Testis (tissue), 3 donors: ENCODE results near the gene FNDC3A. TPM values are rescaled to one million over a fixed set of nuclear protein-coding genes. Genes with fewer than 3 reads are reported as not detected.

Experiments used
- DNase-seq: peaks from one replicate; pipeline ENCODE4 v3.0.0-alpha.2; 2019
- H3K27ac ChIP-seq, 2 donors: fragments of 200-600 bp; sonication (generic); one replicate each; pipeline ENCODE4 v1.5.1; 2019
- H3K27me3 ChIP-seq: fragments of 200-600 bp; sonication (generic); one replicate; pipeline ENCODE4 v1.5.1; 2019
- H3K36me3 ChIP-seq: fragments of 200-600 bp; sonication (generic); one replicate; pipeline ENCODE4 v1.5.1; 2017; ENCODE audit warnings: low read depth; ENCODE audit errors: missing control alignments
- H3K4me1 ChIP-seq: fragments of 200-600 bp; sonication (generic); one replicate; pipeline ENCODE4 v1.5.1; 2019
- H3K4me3 ChIP-seq, 2 donors: fragments of 200-600 bp; sonication (generic); one replicate each; pipeline ENCODE4 v1.5.1; 2017 to 2019
- H3K9me3 ChIP-seq: fragments of 200-600 bp; sonication (generic); one replicate; pipeline ENCODE4 v1.5.1; 2017
- POLR2A ChIP-seq: fragments of 450-650 bp; IDR thresholded peaks from one replicate; pipeline ENCODE4 v1.6.1; 2017; ENCODE audit warnings: antibody characterized with exemption, mild to moderate bottlenecking, moderate library complexity
- WGBS, 2 donors: methylation state at CpG; one replicate each; pipeline ENCODE4 v1.1.5; 2018; 5-methylcytosine and 5-hydroxymethylcytosine counted together
- intact Hi-C: fragments of 100-400 bp; cut with DNase I; formaldehyde crosslinking; loops from one replicate; pipeline ENCODE4 v1.15.1; 2023; ENCODE audit warnings: low total_unique reads
- polyA plus RNA-seq: library from polyadenylated mRNA; stranded (reverse); fragments of 350-450 nt; fragmentation: Illumina TruSeq; extraction: RNeasy Lipid Tissue Mini Kit (QIAGEN cat#74804); gene quantifications from one replicate; pipeline ENCODE4 v1.2.3, GENCODE V29; 2014; ENCODE audit warnings: low read depth, low replicate concordance; ENCODE audit not compliant: insufficient read depth
- total RNA-seq, 2 donors: library from RNA; depleted of rRNA; stranded (reverse); fragments of >200 nt; gene quantifications; one replicate each; pipeline ENCODE4 v1.2.3, GENCODE V29; 2016
- TF ChIP-seq, protein P1 (sequence below), 3 experiments: fragments of 450-650 bp in 2 of 3; fragments of 200-600 bp in 1 of 3; sonication (generic) in 1 of 3; IDR thresholded peaks; one replicate each; pipeline ENCODE4 v1.5.1; 2016 to 2019; ENCODE audit warnings: antibody characterized with exemption in 3 of 3, mild to moderate bottlenecking in 2 of 3, moderate library complexity in 1 of 3

FNDC3A gene
- total and polyA plus RNA-seq, 3 donors from 2014 or later, result 52.5 to 77.3 (median 75.0) TPM

DNA sequence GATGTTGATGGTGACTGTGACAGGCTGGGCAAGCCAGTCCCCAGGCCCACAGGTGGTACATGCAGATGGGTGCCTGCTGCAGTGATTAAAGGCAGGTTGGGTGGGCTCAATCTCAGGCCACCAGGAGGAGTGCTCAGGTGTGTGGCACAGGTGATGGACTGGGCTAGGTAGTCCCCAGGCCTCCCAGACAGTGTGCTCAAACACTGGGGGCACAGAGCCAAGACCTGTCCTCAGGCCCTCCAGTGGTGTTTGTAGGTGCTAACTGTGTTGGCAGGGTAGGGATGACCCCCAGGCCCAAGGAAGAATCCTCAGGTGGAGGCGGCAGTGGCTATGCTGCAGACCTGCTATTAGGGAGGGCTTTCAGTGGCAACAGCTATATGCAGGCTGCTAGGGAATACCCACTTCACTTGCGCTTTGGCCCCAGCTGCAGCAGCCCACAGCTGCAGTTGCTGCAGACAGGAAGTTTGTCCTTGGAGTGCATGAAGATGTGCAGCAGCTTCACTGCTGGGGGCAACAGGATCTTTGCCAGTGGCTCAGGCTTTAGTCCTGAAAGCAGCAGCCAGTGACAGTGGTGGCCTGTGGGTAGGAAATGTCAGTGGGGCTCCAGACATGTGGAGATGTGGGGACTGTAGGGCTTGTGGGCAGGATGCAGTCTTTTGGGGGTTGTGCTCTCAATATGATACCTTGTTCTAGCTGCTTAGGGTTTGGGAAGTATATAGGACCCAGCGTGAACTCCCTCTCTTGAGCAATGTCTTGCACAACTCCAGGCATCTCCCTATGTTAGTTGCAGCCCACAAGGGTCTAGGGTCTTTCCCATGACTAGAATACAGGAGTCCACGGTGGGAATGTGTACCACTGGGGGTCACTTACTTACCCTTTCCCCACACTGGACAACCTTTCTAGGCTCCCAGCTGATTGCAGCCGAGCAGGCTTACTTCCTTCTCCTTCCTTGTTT lies 190.4 kb downstream of the FNDC3A start:
- WGBS, 2 donors, result 83 to 88% methylated on average over 3 to 5 of the region's 5 CpGs
- H3K4me1 ChIP-seq, result no peaks in the 10 kb centered on the region
- no peaks in the 10 kb centered on the region for H3K27me3 ChIP-seq
- H3K36me3 ChIP-seq, result no peaks in the 10 kb centered on the region
- H3K9me3 ChIP-seq, result no peaks in the 10 kb centered on the region
- DNase-seq, result no peak
- TF ChIP-seq POLR2A, result no peak
- TF ChIP-seq, protein P1, sequence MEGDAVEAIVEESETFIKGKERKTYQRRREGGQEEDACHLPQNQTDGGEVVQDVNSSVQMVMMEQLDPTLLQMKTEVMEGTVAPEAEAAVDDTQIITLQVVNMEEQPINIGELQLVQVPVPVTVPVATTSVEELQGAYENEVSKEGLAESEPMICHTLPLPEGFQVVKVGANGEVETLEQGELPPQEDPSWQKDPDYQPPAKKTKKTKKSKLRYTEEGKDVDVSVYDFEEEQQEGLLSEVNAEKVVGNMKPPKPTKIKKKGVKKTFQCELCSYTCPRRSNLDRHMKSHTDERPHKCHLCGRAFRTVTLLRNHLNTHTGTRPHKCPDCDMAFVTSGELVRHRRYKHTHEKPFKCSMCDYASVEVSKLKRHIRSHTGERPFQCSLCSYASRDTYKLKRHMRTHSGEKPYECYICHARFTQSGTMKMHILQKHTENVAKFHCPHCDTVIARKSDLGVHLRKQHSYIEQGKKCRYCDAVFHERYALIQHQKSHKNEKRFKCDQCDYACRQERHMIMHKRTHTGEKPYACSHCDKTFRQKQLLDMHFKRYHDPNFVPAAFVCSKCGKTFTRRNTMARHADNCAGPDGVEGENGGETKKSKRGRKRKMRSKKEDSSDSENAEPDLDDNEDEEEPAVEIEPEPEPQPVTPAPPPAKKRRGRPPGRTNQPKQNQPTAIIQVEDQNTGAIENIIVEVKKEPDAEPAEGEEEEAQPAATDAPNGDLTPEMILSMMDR (IDR thresholded peaks at IDR 0.05), result no peak
- no peak overlapping the region for H3K4me3 ChIP-seq
- no peak overlapping the region for H3K27ac ChIP-seq
- intact Hi-C loops, result no loop called here

DNA sequence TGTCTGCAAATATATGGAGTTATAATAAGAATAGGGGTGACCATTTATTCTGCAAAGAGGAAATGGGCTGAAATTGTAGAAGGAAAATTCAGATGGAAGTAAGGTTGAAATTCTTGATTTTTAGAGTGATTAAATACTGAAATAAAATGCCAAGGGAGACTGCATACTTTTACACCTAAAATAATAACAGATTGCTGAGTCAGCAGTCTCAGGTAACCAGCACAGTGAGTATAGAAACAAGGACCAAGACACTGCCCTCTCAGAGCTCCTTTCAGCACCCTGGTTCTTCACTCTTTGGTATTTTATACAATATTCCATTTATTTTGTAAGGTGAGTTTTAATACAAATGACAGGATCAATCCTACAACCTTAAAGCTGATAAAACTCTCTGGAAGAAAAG lies 195.6 kb downstream of the FNDC3A start:
- Histone ChIP-seq H3K9me3 (no peaks in the 10 kb centered on the region), H3K36me3 (no peaks in the 10 kb centered on the region), H3K27me3 (no peaks in the 10 kb centered on the region), H3K4me3 (no peak overlapping the region), H3K4me1 (no peaks in the 10 kb centered on the region), H3K27ac (no peak overlapping the region)
- no peak for TF ChIP-seq POLR2A
- TF ChIP-seq, protein P1 (IDR thresholded peaks at IDR 0.05), result no peak
- no peak for DNase-seq
- intact Hi-C loops, result no loop called here

DNA sequence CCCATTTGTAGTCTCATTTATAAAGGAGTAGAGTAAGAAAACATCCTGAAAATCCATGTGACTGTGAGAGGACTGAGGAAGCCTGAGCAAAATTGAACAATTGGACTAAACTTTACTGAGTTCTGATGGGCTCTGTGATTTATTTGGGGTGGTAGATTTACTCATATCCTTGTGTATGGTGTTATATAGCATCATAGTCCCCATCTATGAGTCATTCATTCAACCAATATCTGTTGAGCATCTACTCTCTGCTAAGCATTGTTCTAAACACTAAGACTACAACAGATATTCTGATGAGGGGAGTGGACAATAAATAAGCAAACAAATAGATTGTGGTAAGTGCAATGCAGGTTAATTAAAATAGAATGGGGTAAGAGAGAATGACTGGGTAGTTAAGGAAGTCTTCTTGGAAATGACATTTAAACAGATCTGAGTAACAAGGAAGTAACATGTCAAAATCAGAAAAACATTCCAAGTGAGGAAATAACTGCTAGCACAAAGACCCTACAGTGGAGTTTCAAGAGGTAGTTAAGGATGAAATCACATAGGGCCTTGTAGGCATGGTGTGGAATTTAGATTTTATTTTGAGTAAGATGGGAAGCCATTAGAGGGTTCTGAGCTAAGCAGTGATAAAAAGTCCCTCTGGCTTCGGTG lies 208.1 kb downstream of the FNDC3A start:
- Histone ChIP-seq H3K4me1 (no peaks in the 10 kb centered on the region), H3K4me3 (no peak overlapping the region), H3K9me3 (no peaks in the 10 kb centered on the region), H3K27ac (no peak overlapping the region), H3K36me3 (no peaks in the 10 kb centered on the region), H3K27me3 (no peaks in the 10 kb centered on the region)
- intact Hi-C loops, result no loop called here
- 48 to 54% methylated on average over 1 of the region's 1 CpG for WGBS, 2 donors
- DNase-seq, result no peak
- no peak for TF ChIP-seq POLR2A
- TF ChIP-seq, protein P1 (IDR thresholded peaks at IDR 0.05), result no peak

DNA sequence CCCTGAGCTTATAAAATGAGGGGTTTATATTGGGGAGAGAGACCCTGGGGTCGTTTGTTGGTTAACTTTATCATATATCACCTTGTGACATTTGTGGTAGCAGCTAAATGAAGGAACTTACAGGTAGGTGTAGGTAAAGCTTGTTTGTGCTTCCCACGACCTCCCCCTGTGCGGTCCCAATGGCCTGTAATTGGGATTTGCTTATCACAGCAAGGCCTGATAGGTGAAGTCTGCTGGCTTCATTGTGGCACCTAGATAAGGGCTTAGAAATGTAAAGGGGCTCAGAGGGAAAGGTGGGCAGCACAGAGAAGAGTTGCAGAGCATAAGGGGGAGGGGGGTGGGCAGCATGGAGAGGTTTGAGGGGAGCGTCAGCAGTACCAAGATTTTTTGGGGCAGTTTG lies 208.9 kb downstream of the FNDC3A start:
- TF ChIP-seq POLR2A, result no peak
- TF ChIP-seq, protein P1 (IDR thresholded peaks at IDR 0.05), result no peak
- H3K4me1 ChIP-seq, result no peaks in the 10 kb centered on the region
- no peak for DNase-seq
- H3K36me3 ChIP-seq, result no peaks in the 10 kb centered on the region
- no peak overlapping the region for H3K4me3 ChIP-seq
- H3K27me3 ChIP-seq, result no peaks in the 10 kb centered on the region
- no peaks in the 10 kb centered on the region for H3K9me3 ChIP-seq
- intact Hi-C loops, result no loop called here
- WGBS, 2 donors, result 76 to 87% methylated on average over 4 of the region's 4 CpGs
- no peak overlapping the region for H3K27ac ChIP-seq
